Stimulated activated CD4-positive, alpha-beta T cell treated with anti-CD3 and anti-CD28 coated beads, TNF-alpha, amount 100 ng/mL, for 48 hours (primary cell): ENCODE results near the gene SPG11.
"Not testable (repeated sequence)": the region's sequence is repeated elsewhere in the genome, so short reads cannot be mapped to it uniquely, and the experiment has no call there.

Experiments used
- DNase-seq, 3 donors: peaks; one replicate each; pipeline ENCODE4 v3.0.0-alpha.2; 2020; ENCODE audit warnings: low read depth in 3 of 3

Gene SPG11

GRCh38 chr15:44633603-44634002 lies 29.9 kb downstream of the SPG11 start:
- no peak for DNase-seq

- not testable (repeated sequence) for DNase-seq
These were observed 38.2 kb downstream of the SPG11 start for GRCh38 chr15:44625286-44625685.

- no peak for DNase-seq
These were observed 40.3 kb downstream of the SPG11 start for GRCh38 chr15:44623178-44623577.

GRCh38 chr15:44620081-44620480 lies 43.4 kb downstream of the SPG11 start:
- no peak for DNase-seq

- DNase-seq: no peak
These were observed 46.5 kb downstream of the SPG11 start for GRCh38 chr15:44616974-44617373.

GRCh38 chr15:44606740-44607139 lies 56.7 kb downstream of the SPG11 start:
- DNase-seq: no peak

- no peak for DNase-seq
These were observed 60.3 kb downstream of the SPG11 start for GRCh38 chr15:44603126-44603525.

GRCh38 chr15:44598892-44599291 lies 64.6 kb downstream of the SPG11 start:
- no peak for DNase-seq

- DNase-seq: no peak
These were observed 65.4 kb downstream of the SPG11 start for GRCh38 chr15:44598066-44598465.

GRCh38 chr15:44596511-44597010 lies 66.9 kb downstream of the SPG11 start:
- no peak for DNase-seq

- DNase-seq: no peak
These were observed 67.6 kb downstream of the SPG11 start for GRCh38 chr15:44595656-44596510.

GRCh38 chr15:44595246-44595645 lies 68.2 kb downstream of the SPG11 start:
- no peak for DNase-seq

GRCh38 chr15:44593042-44593736 lies 70.3 kb downstream of the SPG11 start:
- DNase-seq: no peak

- DNase-seq: no peak
These were observed 72.1 kb downstream of the SPG11 start for GRCh38 chr15:44591326-44591725.

GRCh38 chr15:44588541-44588940 lies 74.9 kb downstream of the SPG11 start:
- no peak for DNase-seq

- DNase-seq: no peak
These were observed 77.8 kb downstream of the SPG11 start for GRCh38 chr15:44585633-44586032.

GRCh38 chr15:44584162-44584749 lies 79.2 kb downstream of the SPG11 start:
- DNase-seq: peak; percentile 15 to 29 (median 22)

GRCh38 chr15:44580105-44580504 lies 83.4 kb downstream of the SPG11 start:
- DNase-seq: no peak

GRCh38 chr15:44574734-44575133 lies 88.7 kb downstream of the SPG11 start:
- DNase-seq: no peak

GRCh38 chr15:44573386-44573785 lies 90.1 kb downstream of the SPG11 start:
- no peak for DNase-seq

GRCh38 chr15:44570361-44570760 lies 93.1 kb downstream of the SPG11 start:
- no peak for DNase-seq

GRCh38 chr15:44569316-44569715 lies 94.1 kb downstream of the SPG11 start:
- no peak for DNase-seq

- DNase-seq: no peak
These were observed 95.1 kb downstream of the SPG11 start for GRCh38 chr15:44568338-44568737.
